H1 (cell line): ENCODE results near the gene DYNC2H1. TPM values are rescaled to one million over a fixed set of nuclear protein-coding genes. Genes with fewer than 3 reads are reported as not detected.

Experiments used
- CBX8 ChIP-seq: fragments of 300-800, 300-1000 bp; sonication (generic); IDR thresholded peaks from 2 replicates; pipeline ENCODE4 v1.7.1; 2016; ENCODE audit warnings: low read depth, low read length, borderline replicate concordance
- CEBPB ChIP-seq: IDR thresholded peaks from 2 replicates; pipeline ENCODE4 v1.6.1; 2012; ENCODE audit warnings: low read depth, low read length
- EGR1 ChIP-seq: IDR thresholded peaks from 2 replicates; pipeline ENCODE4 v1.6.1; 2011; ENCODE audit warnings: low read depth, low read length, borderline replicate concordance
- GABPA ChIP-seq: IDR thresholded peaks from 2 replicates; pipeline ENCODE4 v1.6.1; 2011; ENCODE audit warnings: mild to moderate bottlenecking, low read length, moderate library complexity, borderline replicate concordance; ENCODE audit not compliant: insufficient read depth
- HDAC6 ChIP-seq: IDR thresholded peaks from one replicate; pipeline ENCODE4 v1.7.1; 2012; ENCODE audit warnings: low read depth, mild to moderate bottlenecking, inconsistent platforms, low read length, moderate library complexity
- JUND ChIP-seq: IDR thresholded peaks from 2 replicates; pipeline ENCODE4 v1.6.1; 2011; ENCODE audit warnings: mild to moderate bottlenecking, improper control_type of control experiment, low read length
- KDM5A ChIP-seq: fragments of 200-600 bp; IDR thresholded peaks from 2 replicates; pipeline ENCODE4 v1.7.1; 2012; ENCODE audit warnings: mild to moderate bottlenecking, low read length, inconsistent platforms, mixed read lengths
- POLR2A ChIP-seq, 2 experiments: IDR thresholded peaks; 1 replicate in 1 of 2; 2 replicates in 1 of 2; pipeline ENCODE4 v1.6.1; 2011; ENCODE audit warnings: low read depth in 2 of 2, low read length in 2 of 2, mild to moderate bottlenecking in 2 of 2; ENCODE audit errors: control extremely low read depth in 1 of 2
- POU5F1 ChIP-seq: IDR thresholded peaks from 2 replicates; pipeline ENCODE4 v1.6.1; 2011; ENCODE audit warnings: low read depth, mild to moderate bottlenecking, low read length, moderate library complexity
- RBBP5 ChIP-seq: IDR thresholded peaks from 2 replicates; pipeline ENCODE4 v1.7.1; 2012; ENCODE audit warnings: low read depth, mild to moderate bottlenecking, inconsistent platforms, low read length, moderate library complexity, borderline replicate concordance
- RNF2 ChIP-seq: fragments of 200-900, 300-1000 bp; sonication (generic); IDR thresholded peaks from 2 replicates; pipeline ENCODE4 v1.7.1; 2016; ENCODE audit warnings: borderline replicate concordance, low read depth, mild to moderate bottlenecking, antibody characterized with exemption, low read length; ENCODE audit not compliant: poor library complexity, severe bottlenecking; ENCODE audit errors: missing control alignments
- RXRA ChIP-seq: IDR thresholded peaks from 2 replicates; pipeline ENCODE4 v1.6.1; 2011; ENCODE audit warnings: low read depth, mild to moderate bottlenecking, low read length, moderate library complexity; ENCODE audit not compliant: insufficient read depth
- SP4 ChIP-seq: IDR thresholded peaks from 2 replicates; pipeline ENCODE4 v1.6.1; 2012; ENCODE audit warnings: low read length, inconsistent platforms
- SRF ChIP-seq: IDR thresholded peaks from 2 replicates; pipeline ENCODE4 v1.6.1; 2011; ENCODE audit warnings: mild to moderate bottlenecking, low read depth, low read length, moderate library complexity
- TAF7 ChIP-seq: optimal IDR thresholded peaks from 2 replicates; pipeline ENCODE3; 2011; ENCODE audit warnings: low read depth, mild to moderate bottlenecking, inconsistent platforms, low read length, moderate library complexity, borderline replicate concordance
- TBP ChIP-seq: IDR thresholded peaks from 2 replicates; pipeline ENCODE4 v1.6.1; 2011; ENCODE audit warnings: low read depth, low read length, improper control_type of control experiment
- TCF12 ChIP-seq: IDR thresholded peaks from 2 replicates; pipeline ENCODE4 v1.6.1; 2011; ENCODE audit warnings: low read depth, mild to moderate bottlenecking, low read length
- TEAD4 ChIP-seq: IDR thresholded peaks from 2 replicates; pipeline ENCODE4 v1.6.1; 2012; ENCODE audit warnings: low read depth, low read length, inconsistent platforms, mixed read lengths
- YY1 ChIP-seq: IDR thresholded peaks from 2 replicates; pipeline ENCODE4 v1.6.1; 2011; ENCODE audit warnings: low read depth, mild to moderate bottlenecking, low read length
- ZNF274 ChIP-seq: IDR thresholded peaks from 2 replicates; pipeline ENCODE4 v1.7.0; 2012; ENCODE audit warnings: low read length, borderline replicate concordance; ENCODE audit errors: extremely low read depth
- polyA plus RNA-seq, 7 experiments: library from polyadenylated mRNA; depleted of rRNA in 3 of 7; stranded (reverse) in 5 of 7; unstranded in 2 of 7; fragments of >200 nt in 5 of 7; fragments of 200-250 nt in 2 of 7; gene quantifications; 1 replicate in 5 of 7; 2 replicates in 1 of 7; 4 replicates in 1 of 7; pipeline versions ENCODE4 v1.2.1 to v1.2.3, GENCODE V29; 2011 to 2013; ENCODE audit warnings: missing spikeins in 2 of 7, mixed read lengths in 2 of 7
- total RNA-seq: library from RNA; stranded (reverse); fragmentation: NEBNext Ultra II Directional; extraction: Animal tissue kit (Norgen Biotek cat#: 25700); gene quantifications from 2 replicates; pipeline ENCODE4 v1.2.1, GENCODE V29; 2021
- TF ChIP-seq, protein P1 (sequence below): IDR thresholded peaks from 2 replicates; pipeline ENCODE4 v1.6.1; 2012; ENCODE audit warnings: low read length, inconsistent platforms
- TF ChIP-seq, protein P2 (sequence below): IDR thresholded peaks from 2 replicates; pipeline ENCODE4 v1.6.1; 2011; ENCODE audit warnings: low read length, improper control_type of control experiment

Gene DYNC2H1
- total and polyA plus RNA-seq, 2 of the 8 experiments (the other 6 are each of a cell fraction or from before 2014, with no cell fraction given) = 6.2 to 12.0 TPM

- TF ChIP-seq HDAC6 (no peak), TCF12 (no peak), TAF7 (no peak), SP4 (no peak), ZNF274 (no peak), RNF2 (no peak), CBX8 (no peak), JUND (0 out of 2 replicates have a peak, but pooled peaks have one; percentile 24), SRF (peak; percentile 55), POU5F1 (no peak), CEBPB (peak; percentile 73), TEAD4 (no peak), RXRA (no peak), TBP (0 out of 2 replicates have a peak, but pooled peaks have one; percentile 14), POLR2A (IDR thresholded peaks at IDR 0.05; ENCODE audit: control extremely low read depth in 1 of 2, low read depth in 2 of 2, low read length in 2 of 2) (peak in 1 of 2 experiments; percentile 52; a peak in 2 of 3 replicates), YY1 (peak; percentile 79), KDM5A (no peak), RBBP5 (peak; percentile 96), EGR1 (peak; percentile 84), GABPA (no peak)
- TF ChIP-seq, protein P1, sequence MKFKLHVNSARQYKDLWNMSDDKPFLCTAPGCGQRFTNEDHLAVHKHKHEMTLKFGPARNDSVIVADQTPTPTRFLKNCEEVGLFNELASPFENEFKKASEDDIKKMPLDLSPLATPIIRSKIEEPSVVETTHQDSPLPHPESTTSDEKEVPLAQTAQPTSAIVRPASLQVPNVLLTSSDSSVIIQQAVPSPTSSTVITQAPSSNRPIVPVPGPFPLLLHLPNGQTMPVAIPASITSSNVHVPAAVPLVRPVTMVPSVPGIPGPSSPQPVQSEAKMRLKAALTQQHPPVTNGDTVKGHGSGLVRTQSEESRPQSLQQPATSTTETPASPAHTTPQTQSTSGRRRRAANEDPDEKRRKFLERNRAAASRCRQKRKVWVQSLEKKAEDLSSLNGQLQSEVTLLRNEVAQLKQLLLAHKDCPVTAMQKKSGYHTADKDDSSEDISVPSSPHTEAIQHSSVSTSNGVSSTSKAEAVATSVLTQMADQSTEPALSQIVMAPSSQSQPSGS = no peak
- TF ChIP-seq, protein P2, sequence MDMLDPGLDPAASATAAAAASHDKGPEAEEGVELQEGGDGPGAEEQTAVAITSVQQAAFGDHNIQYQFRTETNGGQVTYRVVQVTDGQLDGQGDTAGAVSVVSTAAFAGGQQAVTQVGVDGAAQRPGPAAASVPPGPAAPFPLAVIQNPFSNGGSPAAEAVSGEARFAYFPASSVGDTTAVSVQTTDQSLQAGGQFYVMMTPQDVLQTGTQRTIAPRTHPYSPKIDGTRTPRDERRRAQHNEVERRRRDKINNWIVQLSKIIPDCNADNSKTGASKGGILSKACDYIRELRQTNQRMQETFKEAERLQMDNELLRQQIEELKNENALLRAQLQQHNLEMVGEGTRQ = no peak
Observed at GRCh38 chr11:103108933-103109817, at the start of gene DYNC2H1 (continued).
